ENCODE measurements around the gene LMAN2L.

LMAN2L gene, protein sequence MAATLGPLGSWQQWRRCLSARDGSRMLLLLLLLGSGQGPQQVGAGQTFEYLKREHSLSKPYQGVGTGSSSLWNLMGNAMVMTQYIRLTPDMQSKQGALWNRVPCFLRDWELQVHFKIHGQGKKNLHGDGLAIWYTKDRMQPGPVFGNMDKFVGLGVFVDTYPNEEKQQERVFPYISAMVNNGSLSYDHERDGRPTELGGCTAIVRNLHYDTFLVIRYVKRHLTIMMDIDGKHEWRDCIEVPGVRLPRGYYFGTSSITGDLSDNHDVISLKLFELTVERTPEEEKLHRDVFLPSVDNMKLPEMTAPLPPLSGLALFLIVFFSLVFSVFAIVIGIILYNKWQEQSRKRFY

DNA sequence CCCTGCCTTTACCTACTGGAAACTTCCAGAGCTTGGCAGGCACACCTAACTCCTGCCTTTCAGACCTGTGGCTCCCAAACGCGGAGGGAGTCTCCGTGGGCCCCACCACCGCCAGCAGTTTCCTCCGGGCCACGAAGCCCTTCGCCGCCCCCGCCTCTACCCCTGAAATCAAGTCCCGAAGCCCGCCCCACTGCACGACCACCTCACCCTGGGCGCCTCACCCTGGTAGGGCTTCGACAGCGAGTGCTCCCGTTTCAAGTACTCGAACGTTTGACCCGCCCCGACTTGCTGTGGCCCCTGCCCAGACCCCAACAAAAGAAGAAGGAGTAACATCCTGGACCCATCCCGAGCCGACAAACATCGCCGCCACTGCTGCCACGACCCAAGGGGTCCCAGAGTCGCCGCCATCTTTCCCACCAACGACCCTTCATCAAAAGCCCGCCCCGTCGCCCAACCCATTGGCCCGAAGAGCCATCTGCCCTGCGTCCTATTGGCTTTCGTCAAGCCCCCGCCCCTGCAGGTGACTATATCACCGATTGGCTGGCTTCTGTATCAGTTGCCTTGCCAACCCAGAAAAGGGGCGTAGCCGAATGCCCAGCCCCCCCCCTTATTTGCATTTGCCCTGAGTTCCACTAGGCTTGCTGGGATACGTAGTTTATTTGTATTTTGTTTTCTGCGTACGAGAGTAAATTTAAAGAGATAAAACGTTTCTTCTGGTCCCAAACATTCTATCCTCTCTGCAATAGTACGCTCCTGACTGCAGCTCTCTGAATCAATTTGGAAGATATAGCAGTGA is at the start of gene LMAN2L:
Gene LMAN2L (minus strand): TSS at position 432 of the 796 bp plus-strand sequence. CDS start 24 bp downstream, at position 408.
- H3K27me3 ChIP-seq (ENCODE audit: control insufficient read depth in 1 of 2, insufficient read depth in 2 of 2, low read length in 2 of 2), result no peaks in the 10 kb centered on the region
- peaks cover 2 to 6% of the 10 kb centered on the region in 2 donors for H3K36me3 ChIP-seq (ENCODE audit: control insufficient read depth in 2 of 2, insufficient read depth in 2 of 2, low read length in 2 of 2)
- peak within 1 kb of the TSS; percentile 62 for H3K27ac ChIP-seq (ENCODE audit: low read length)
- peaks cover 7% of the 10 kb centered on the region for H3K4me1 ChIP-seq (ENCODE audit: control insufficient read depth, insufficient read depth, low read length)
- H3K4me3 ChIP-seq (ENCODE audit: low read length in 2 of 2), result peak within 1 kb of the TSS; percentile 81 to 94
- H3K9me3 ChIP-seq (ENCODE audit: control insufficient read depth in 2 of 2, low read length in 2 of 2), result no peaks in the 10 kb centered on the region
- peak within 1 kb of the TSS; percentile 84 to 86 for H3K9ac ChIP-seq (ENCODE audit: low read length in 2 of 2)

- Histone ChIP-seq H3K9me3 (ENCODE audit: control insufficient read depth in 2 of 2, low read length in 2 of 2) (no peaks in the 10 kb centered on the region), H3K4me1 (ENCODE audit: control insufficient read depth, insufficient read depth, low read length) (peaks cover 16% of the 10 kb centered on the region), H3K9ac (ENCODE audit: low read length in 2 of 2) (no peak overlapping the region), H3K27ac (ENCODE audit: low read length) (no peak overlapping the region), H3K36me3 (ENCODE audit: control insufficient read depth in 2 of 2, insufficient read depth in 2 of 2, low read length in 2 of 2) (no peaks in the 10 kb centered on the region), H3K4me3 (ENCODE audit: low read length in 2 of 2) (no peak overlapping the region), H3K27me3 (ENCODE audit: control insufficient read depth in 1 of 2, insufficient read depth in 2 of 2, low read length in 2 of 2) (no peaks in the 10 kb centered on the region)
Measured at GRCh38 chr2:96789245-96789617, 49.4 kb upstream of the LMAN2L start.

- H3K27ac ChIP-seq (ENCODE audit: low read length), result no peak overlapping the region
- peaks cover 16% of the 10 kb centered on the region for H3K4me1 ChIP-seq (ENCODE audit: control insufficient read depth, insufficient read depth, low read length)
- H3K9me3 ChIP-seq (ENCODE audit: control insufficient read depth in 2 of 2, low read length in 2 of 2), result no peaks in the 10 kb centered on the region
- no peaks in the 10 kb centered on the region for H3K36me3 ChIP-seq (ENCODE audit: control insufficient read depth in 2 of 2, insufficient read depth in 2 of 2, low read length in 2 of 2)
- H3K4me3 ChIP-seq (ENCODE audit: low read length in 2 of 2), result peak overlapping the region in 1 of 2 donors; percentile 35
- no peaks in the 10 kb centered on the region for H3K27me3 ChIP-seq (ENCODE audit: control insufficient read depth in 1 of 2, insufficient read depth in 2 of 2, low read length in 2 of 2)
- H3K9ac ChIP-seq (ENCODE audit: low read length in 2 of 2), result no peak overlapping the region
Measured at GRCh38 chr2:96788442-96789244, 48.8 kb upstream of the LMAN2L start.

DNA sequence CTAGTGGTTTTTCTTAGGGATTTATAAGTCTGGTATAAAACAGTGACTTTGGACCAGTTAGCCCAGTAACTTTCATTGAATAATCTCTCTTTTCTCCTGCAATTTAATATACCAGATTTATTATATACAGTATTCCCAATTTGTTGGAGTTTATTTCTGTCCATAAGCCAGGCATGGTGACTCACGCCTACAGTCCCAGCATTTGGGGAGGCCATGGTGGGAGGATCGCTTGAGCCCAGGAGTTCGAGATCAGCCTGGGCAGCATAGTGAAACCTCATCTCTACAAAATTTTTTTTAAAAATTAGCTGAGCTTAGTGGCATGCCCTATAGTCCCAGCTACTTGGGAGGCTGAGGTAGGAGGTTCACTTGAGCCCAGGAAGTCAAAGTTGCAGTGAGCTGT is 47.5 kb upstream of the LMAN2L start:
- Histone ChIP-seq H3K4me3 (ENCODE audit: low read length in 2 of 2) (no peak overlapping the region), H3K27me3 (ENCODE audit: control insufficient read depth in 1 of 2, insufficient read depth in 2 of 2, low read length in 2 of 2) (no peaks in the 10 kb centered on the region), H3K9ac (ENCODE audit: low read length in 2 of 2) (no peak overlapping the region), H3K27ac (ENCODE audit: low read length) (no peak overlapping the region), H3K36me3 (ENCODE audit: control insufficient read depth in 2 of 2, insufficient read depth in 2 of 2, low read length in 2 of 2) (no peaks in the 10 kb centered on the region), H3K4me1 (ENCODE audit: control insufficient read depth, insufficient read depth, low read length) (peaks cover 16% of the 10 kb centered on the region), H3K9me3 (ENCODE audit: control insufficient read depth in 2 of 2, low read length in 2 of 2) (no peaks in the 10 kb centered on the region)

- Histone ChIP-seq H3K36me3 (ENCODE audit: control insufficient read depth in 2 of 2, insufficient read depth in 2 of 2, low read length in 2 of 2) (no peaks in the 10 kb centered on the region), H3K27ac (ENCODE audit: low read length) (no peak overlapping the region), H3K4me1 (ENCODE audit: control insufficient read depth, insufficient read depth, low read length) (peaks cover 12% of the 10 kb centered on the region), H3K9ac (ENCODE audit: low read length in 2 of 2) (no peak overlapping the region), H3K4me3 (ENCODE audit: low read length in 2 of 2) (no peak overlapping the region), H3K27me3 (ENCODE audit: control insufficient read depth in 1 of 2, insufficient read depth in 2 of 2, low read length in 2 of 2) (no peaks in the 10 kb centered on the region), H3K9me3 (ENCODE audit: control insufficient read depth in 2 of 2, low read length in 2 of 2) (no peaks in the 10 kb centered on the region)
Measured at GRCh38 chr2:96783388-96783787, 43.5 kb upstream of the LMAN2L start.

- H3K4me1 ChIP-seq (ENCODE audit: control insufficient read depth, insufficient read depth, low read length), result peaks cover 3% of the 10 kb centered on the region
- H3K9me3 ChIP-seq (ENCODE audit: control insufficient read depth in 2 of 2, low read length in 2 of 2), result no peaks in the 10 kb centered on the region
- H3K4me3 ChIP-seq (ENCODE audit: low read length in 2 of 2), result no peak overlapping the region
- H3K27ac ChIP-seq (ENCODE audit: low read length), result no peak overlapping the region
- H3K9ac ChIP-seq (ENCODE audit: low read length in 2 of 2), result no peak overlapping the region
- peaks cover 0 to 2% of the 10 kb centered on the region in 2 donors for H3K36me3 ChIP-seq (ENCODE audit: control insufficient read depth in 2 of 2, insufficient read depth in 2 of 2, low read length in 2 of 2)
- no peaks in the 10 kb centered on the region for H3K27me3 ChIP-seq (ENCODE audit: control insufficient read depth in 1 of 2, insufficient read depth in 2 of 2, low read length in 2 of 2)
Measured at GRCh38 chr2:96775160-96775559, 35.3 kb upstream of the LMAN2L start.

DNA sequence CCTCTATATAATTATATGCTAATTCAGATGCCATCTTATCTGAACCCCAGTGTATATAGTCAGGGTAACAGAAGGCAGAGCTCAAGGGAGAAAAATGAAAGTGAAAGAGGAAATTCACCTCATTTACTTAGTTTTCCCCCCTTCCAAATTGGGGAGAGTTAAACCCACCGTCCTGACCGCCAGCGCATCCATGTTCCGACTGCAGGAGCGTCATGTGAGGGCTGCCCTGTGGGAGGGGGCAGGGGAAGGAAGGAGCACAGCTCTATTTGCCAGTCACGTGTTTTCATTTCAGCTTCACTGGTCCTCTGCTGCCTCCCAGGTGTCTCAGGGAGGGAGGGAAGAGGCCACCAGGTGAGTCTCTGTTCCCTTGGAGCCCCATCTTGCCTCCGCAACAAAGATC is 34.1 kb upstream of the LMAN2L start:
- Histone ChIP-seq H3K4me3 (ENCODE audit: low read length in 2 of 2) (no peak overlapping the region), H3K9me3 (ENCODE audit: control insufficient read depth in 2 of 2, low read length in 2 of 2) (no peaks in the 10 kb centered on the region), H3K27me3 (ENCODE audit: control insufficient read depth in 1 of 2, insufficient read depth in 2 of 2, low read length in 2 of 2) (no peaks in the 10 kb centered on the region), H3K27ac (ENCODE audit: low read length) (no peak overlapping the region), H3K9ac (ENCODE audit: low read length in 2 of 2) (no peak overlapping the region), H3K4me1 (ENCODE audit: control insufficient read depth, insufficient read depth, low read length) (peaks cover 3% of the 10 kb centered on the region), H3K36me3 (ENCODE audit: control insufficient read depth in 2 of 2, insufficient read depth in 2 of 2, low read length in 2 of 2) (peaks cover 0 to 2% of the 10 kb centered on the region in 2 donors)

DNA sequence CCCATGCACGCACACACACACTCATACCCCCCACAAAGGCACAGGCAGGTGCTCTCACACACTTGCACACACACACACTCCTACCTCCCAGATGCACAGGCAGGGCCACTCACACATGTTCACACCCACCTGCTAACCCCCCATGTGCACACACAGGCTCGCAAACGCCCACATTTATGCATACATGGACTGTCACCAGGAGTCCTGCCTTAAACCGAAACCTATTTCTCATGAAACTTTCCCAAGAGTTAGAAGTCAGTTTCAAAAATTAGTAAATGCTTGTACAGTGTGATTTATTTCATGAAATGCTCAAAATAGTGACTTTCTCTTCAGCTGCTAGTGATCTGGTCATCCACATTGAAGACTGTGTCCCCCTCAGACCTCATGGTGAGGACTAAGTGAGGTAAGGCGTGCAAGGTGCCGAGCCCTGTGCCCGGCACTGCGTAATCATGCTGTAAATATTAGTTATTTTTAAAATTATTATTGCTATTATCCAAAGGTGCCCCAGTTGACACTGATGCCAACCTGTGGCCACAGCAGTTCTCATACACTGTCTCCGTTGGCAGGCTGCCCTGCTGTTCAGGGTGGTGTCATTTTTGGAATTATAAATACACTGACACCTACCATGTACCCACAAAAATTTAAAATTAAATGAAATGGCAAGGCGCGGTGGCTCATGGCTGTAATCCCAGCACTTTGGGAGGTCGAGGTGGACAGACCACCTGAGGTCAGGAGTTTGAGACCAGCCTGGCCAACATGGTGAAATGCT is 33.2 kb upstream of the LMAN2L start:
- peaks cover 0 to 2% of the 10 kb centered on the region in 2 donors for H3K36me3 ChIP-seq (ENCODE audit: control insufficient read depth in 2 of 2, insufficient read depth in 2 of 2, low read length in 2 of 2)
- no peaks in the 10 kb centered on the region for H3K9me3 ChIP-seq (ENCODE audit: control insufficient read depth in 2 of 2, low read length in 2 of 2)
- H3K9ac ChIP-seq (ENCODE audit: low read length in 2 of 2), result no peak overlapping the region
- H3K4me3 ChIP-seq (ENCODE audit: low read length in 2 of 2), result no peak overlapping the region
- no peaks in the 10 kb centered on the region for H3K27me3 ChIP-seq (ENCODE audit: control insufficient read depth in 1 of 2, insufficient read depth in 2 of 2, low read length in 2 of 2)
- peaks cover 3% of the 10 kb centered on the region for H3K4me1 ChIP-seq (ENCODE audit: control insufficient read depth, insufficient read depth, low read length)
- no peak overlapping the region for H3K27ac ChIP-seq (ENCODE audit: low read length)

DNA sequence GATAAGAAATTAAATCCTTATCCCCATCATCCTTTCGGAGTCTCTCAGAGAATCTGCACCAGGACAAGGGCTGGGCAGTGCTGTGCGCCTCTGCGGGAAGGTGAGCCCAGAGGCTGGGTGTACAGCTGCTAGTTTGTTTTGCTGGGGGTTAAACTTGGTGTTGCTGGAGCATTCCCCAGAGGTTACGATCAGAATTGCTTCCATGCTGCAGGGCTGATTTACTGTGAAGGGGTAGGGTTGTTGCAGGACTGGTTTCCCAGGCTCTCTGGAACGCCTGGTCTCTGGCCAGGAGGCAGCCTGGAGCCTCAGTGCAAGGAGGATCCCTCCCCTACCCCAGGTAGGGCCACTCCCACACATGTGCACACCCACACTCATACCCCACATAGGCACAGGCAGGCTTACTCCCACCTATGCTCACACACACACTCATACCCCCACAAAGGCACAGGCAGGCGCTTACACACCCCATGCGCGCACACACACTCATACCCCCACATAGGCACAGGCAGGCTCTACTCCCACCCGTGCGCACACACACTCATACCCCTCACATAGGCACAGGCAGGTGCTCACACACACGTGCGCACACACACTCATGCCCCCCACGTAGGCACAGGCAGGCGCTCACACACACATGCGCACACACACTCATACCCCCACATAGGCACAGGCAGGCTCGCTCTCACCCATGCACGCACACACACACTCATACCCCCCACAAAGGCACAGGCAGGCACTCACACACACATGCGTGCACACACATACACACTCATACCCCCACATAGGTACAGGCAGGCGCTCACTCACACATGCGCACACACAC is 32.1 kb upstream of the LMAN2L start:
- Histone ChIP-seq H3K9ac (ENCODE audit: low read length in 2 of 2) (no peak overlapping the region), H3K9me3 (ENCODE audit: control insufficient read depth in 2 of 2, low read length in 2 of 2) (no peaks in the 10 kb centered on the region), H3K4me1 (ENCODE audit: control insufficient read depth, insufficient read depth, low read length) (peaks cover 3% of the 10 kb centered on the region), H3K27ac (ENCODE audit: low read length) (no peak overlapping the region), H3K27me3 (ENCODE audit: control insufficient read depth in 1 of 2, insufficient read depth in 2 of 2, low read length in 2 of 2) (no peaks in the 10 kb centered on the region), H3K4me3 (ENCODE audit: low read length in 2 of 2) (no peak overlapping the region), H3K36me3 (ENCODE audit: control insufficient read depth in 2 of 2, insufficient read depth in 2 of 2, low read length in 2 of 2) (peaks cover 0 to 2% of the 10 kb centered on the region in 2 donors)
